GM12875 (cell line): ENCODE measurements around the gene NAA38.
"Not testable (repeated sequence)": the region's sequence is repeated elsewhere in the genome, so short reads cannot be mapped to it uniquely, and the experiment has no call there.

ENCODE experiments used
- H3K4me3 ChIP-seq: one replicate; pipeline ENCODE4 v1.5.1; 2011; ENCODE audit warnings: low read depth, low read length, control low read depth
- TF ChIP-seq, protein P1 (sequence below): IDR thresholded peaks from 2 replicates; pipeline ENCODE4 v1.5.1; 2011; ENCODE audit warnings: low read depth, mild to moderate bottlenecking, control low read depth, inconsistent platforms, low read length, moderate library complexity, borderline replicate concordance; ENCODE audit not compliant: insufficient read depth

Gene NAA38

GRCh38 chr17:7814969-7815368, 42.4 kb downstream of the NAA38 start:
- TF ChIP-seq, protein P1, sequence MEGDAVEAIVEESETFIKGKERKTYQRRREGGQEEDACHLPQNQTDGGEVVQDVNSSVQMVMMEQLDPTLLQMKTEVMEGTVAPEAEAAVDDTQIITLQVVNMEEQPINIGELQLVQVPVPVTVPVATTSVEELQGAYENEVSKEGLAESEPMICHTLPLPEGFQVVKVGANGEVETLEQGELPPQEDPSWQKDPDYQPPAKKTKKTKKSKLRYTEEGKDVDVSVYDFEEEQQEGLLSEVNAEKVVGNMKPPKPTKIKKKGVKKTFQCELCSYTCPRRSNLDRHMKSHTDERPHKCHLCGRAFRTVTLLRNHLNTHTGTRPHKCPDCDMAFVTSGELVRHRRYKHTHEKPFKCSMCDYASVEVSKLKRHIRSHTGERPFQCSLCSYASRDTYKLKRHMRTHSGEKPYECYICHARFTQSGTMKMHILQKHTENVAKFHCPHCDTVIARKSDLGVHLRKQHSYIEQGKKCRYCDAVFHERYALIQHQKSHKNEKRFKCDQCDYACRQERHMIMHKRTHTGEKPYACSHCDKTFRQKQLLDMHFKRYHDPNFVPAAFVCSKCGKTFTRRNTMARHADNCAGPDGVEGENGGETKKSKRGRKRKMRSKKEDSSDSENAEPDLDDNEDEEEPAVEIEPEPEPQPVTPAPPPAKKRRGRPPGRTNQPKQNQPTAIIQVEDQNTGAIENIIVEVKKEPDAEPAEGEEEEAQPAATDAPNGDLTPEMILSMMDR = no peak
- no peak overlapping the region for H3K4me3 ChIP-seq

GRCh38 chr17:7811251-7811650, 46.1 kb downstream of the NAA38 start:
- TF ChIP-seq, protein P1 = no peak
- H3K4me3 ChIP-seq = no peak overlapping the region

GRCh38 chr17:7809791-7810343, 47.5 kb downstream of the NAA38 start:
- H3K4me3 ChIP-seq = not testable (repeated sequence)

GRCh38 chr17:7809086-7809790, 48.1 kb downstream of the NAA38 start:
- no peak overlapping the region for H3K4me3 ChIP-seq
- TF ChIP-seq, protein P1 = no peak

GRCh38 chr17:7807206-7807605, 50.2 kb downstream of the NAA38 start:
- TF ChIP-seq, protein P1 = no peak
- no peak overlapping the region for H3K4me3 ChIP-seq
